ENCODE data around the gene ABCB9. TPM values are rescaled to one million over a fixed set of nuclear protein-coding genes. Genes with fewer than 3 reads are reported as not detected.

The ABCB9 gene
- total and polyA plus RNA-seq, 4 donors: 12.5 to 24.4 (median 16.0) TPM

DNA sequence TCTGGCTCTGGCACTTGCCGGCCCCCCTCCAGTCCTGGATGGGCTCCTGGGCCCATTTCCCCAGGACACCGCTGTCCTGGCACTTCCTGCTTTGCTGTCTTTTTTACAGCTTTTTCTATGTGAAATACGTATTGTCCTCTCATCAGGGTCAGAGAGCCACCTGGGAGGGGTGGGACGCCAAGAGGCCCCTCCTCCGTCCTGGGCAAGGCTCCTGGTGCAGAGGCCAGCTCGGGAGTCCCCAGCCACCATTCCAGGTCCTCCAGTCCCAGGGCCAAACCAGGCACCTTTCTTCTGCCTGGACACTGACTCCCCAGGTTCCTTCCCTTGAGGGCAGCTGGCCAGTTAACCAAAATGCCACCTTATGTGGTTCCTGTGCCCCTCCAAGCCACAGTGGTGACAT is 37.0 kb upstream of the ABCB9 start:
- H3K27me3 ChIP-seq (ENCODE audit: control insufficient read depth, insufficient read depth, low read length): no peaks in the 10 kb centered on the region
- peaks cover 5% of the 10 kb centered on the region for H3K4me1 ChIP-seq (ENCODE audit: control insufficient read depth, insufficient read depth, low read length)
- H3K4me3 ChIP-seq (ENCODE audit: low read depth, low read length): no peak overlapping the region
- WGBS (ENCODE audit: insufficient coverage): 61% methylated on average over 6 of the region's 6 CpGs
- peaks cover 64% of the 10 kb centered on the region for H3K36me3 ChIP-seq (ENCODE audit: control insufficient read depth, insufficient read depth, low read length)
- no peaks in the 10 kb centered on the region for H3K9me3 ChIP-seq (ENCODE audit: control insufficient read depth, insufficient read depth, low read length)
- no peak overlapping the region for H3K27ac ChIP-seq (ENCODE audit: low read depth, low read length)
- no peak for DNase-seq (ENCODE audit: low read depth in 4 of 6, low spot score in 6 of 6)

DNA sequence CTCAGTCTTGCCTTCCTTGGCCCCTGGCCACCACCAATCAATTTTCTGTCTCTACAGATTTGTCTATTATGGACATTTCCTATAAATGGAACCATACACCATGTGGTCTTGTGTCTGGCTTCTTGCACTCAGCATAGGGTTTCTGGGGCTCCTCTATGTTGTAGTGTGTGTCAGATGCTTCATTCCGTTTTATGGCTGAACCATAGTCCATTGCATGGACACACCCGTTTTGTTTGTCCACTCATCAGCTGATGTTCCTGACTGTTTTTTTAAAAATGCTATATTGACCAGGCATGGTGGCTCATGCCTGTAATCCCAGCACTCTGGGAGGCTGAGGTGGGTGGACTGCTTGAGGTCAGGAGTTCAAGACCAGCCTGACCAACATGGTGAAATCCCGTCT is 35.2 kb upstream of the ABCB9 start:
- Histone ChIP-seq H3K4me3 (ENCODE audit: low read depth, low read length) (no peak overlapping the region), H3K36me3 (ENCODE audit: control insufficient read depth, insufficient read depth, low read length) (peaks cover 72% of the 10 kb centered on the region)

DNA sequence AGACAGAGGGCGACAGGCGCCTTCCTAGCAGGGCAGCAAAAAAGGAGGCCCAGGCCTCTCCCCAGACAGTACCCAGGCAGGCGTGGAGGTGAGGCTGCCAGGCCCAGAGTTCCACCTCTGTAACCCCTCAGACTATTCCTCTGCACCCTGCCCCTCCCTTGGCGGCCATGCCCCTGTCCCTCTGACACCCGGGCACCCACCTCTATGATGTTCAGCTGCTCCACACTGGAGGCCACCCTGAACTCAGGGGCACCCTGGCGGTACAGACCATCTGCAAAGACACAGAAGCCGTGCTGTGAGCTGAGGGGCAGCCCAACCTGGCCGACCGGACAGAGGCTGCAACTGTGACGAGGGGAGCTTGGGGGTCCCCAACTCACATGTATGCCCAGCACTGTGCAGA is 34.3 kb upstream of the ABCB9 start:
- H3K36me3 ChIP-seq (ENCODE audit: control insufficient read depth, insufficient read depth, low read length): peaks cover 81% of the 10 kb centered on the region
- DNase-seq (ENCODE audit: low read depth in 4 of 6, low spot score in 6 of 6): no peak
- H3K27ac ChIP-seq (ENCODE audit: low read depth, low read length): no peak overlapping the region
- peaks cover 5% of the 10 kb centered on the region for H3K4me1 ChIP-seq (ENCODE audit: control insufficient read depth, insufficient read depth, low read length)
- H3K9me3 ChIP-seq (ENCODE audit: control insufficient read depth, insufficient read depth, low read length): no peaks in the 10 kb centered on the region
- H3K4me3 ChIP-seq (ENCODE audit: low read depth, low read length): no peak overlapping the region
- no peaks in the 10 kb centered on the region for H3K27me3 ChIP-seq (ENCODE audit: control insufficient read depth, insufficient read depth, low read length)
- 92% methylated on average over 10 of the region's 10 CpGs for WGBS (ENCODE audit: insufficient coverage)

More for the DNA sequence above, 35.2 kb upstream of the ABCB9 start:
- H3K4me1 ChIP-seq (ENCODE audit: control insufficient read depth, insufficient read depth, low read length): peaks cover 5% of the 10 kb centered on the region
- H3K27me3 ChIP-seq (ENCODE audit: control insufficient read depth, insufficient read depth, low read length): no peaks in the 10 kb centered on the region
- no peaks in the 10 kb centered on the region for H3K9me3 ChIP-seq (ENCODE audit: control insufficient read depth, insufficient read depth, low read length)
- no CpG with 5 or more reads among the region's 3 CpGs for WGBS (ENCODE audit: insufficient coverage)
- DNase-seq (ENCODE audit: low read depth in 4 of 6, low spot score in 6 of 6): no peak
- H3K27ac ChIP-seq (ENCODE audit: low read depth, low read length): no peak overlapping the region

DNA sequence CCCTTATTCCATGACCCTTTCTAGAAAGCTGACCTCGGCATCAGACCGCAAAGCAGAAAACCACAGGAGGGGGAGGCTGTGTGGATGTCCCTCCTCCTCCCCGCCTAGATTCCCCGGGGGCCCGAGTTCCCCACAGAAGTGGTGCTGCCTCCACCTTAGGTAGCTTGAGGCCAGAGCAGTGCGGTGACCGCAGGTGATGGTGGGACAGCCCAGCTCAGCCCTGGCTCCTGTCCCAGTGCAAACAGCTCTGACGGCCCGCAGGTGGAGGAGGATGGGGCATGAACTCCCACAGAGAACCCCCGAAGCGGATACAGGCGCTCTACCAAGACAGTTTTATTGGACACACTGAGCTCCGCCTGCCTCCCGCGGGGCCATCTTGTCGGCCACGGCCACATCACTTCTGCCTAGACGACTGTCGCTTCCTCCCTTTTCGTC is 33.7 kb upstream of the ABCB9 start:
- H3K9me3 ChIP-seq (ENCODE audit: control insufficient read depth, insufficient read depth, low read length): no peaks in the 10 kb centered on the region
- no peak for DNase-seq (ENCODE audit: low read depth in 4 of 6, low spot score in 6 of 6)
- H3K27ac ChIP-seq (ENCODE audit: low read depth, low read length): no peak overlapping the region
- H3K27me3 ChIP-seq (ENCODE audit: control insufficient read depth, insufficient read depth, low read length): no peaks in the 10 kb centered on the region
- H3K4me3 ChIP-seq (ENCODE audit: low read depth, low read length): no peak overlapping the region
- peaks cover 5% of the 10 kb centered on the region for H3K4me1 ChIP-seq (ENCODE audit: control insufficient read depth, insufficient read depth, low read length)
- H3K36me3 ChIP-seq (ENCODE audit: control insufficient read depth, insufficient read depth, low read length): peaks cover 81% of the 10 kb centered on the region
- 63% methylated on average over 16 of the region's 20 CpGs for WGBS (ENCODE audit: insufficient coverage)

DNA sequence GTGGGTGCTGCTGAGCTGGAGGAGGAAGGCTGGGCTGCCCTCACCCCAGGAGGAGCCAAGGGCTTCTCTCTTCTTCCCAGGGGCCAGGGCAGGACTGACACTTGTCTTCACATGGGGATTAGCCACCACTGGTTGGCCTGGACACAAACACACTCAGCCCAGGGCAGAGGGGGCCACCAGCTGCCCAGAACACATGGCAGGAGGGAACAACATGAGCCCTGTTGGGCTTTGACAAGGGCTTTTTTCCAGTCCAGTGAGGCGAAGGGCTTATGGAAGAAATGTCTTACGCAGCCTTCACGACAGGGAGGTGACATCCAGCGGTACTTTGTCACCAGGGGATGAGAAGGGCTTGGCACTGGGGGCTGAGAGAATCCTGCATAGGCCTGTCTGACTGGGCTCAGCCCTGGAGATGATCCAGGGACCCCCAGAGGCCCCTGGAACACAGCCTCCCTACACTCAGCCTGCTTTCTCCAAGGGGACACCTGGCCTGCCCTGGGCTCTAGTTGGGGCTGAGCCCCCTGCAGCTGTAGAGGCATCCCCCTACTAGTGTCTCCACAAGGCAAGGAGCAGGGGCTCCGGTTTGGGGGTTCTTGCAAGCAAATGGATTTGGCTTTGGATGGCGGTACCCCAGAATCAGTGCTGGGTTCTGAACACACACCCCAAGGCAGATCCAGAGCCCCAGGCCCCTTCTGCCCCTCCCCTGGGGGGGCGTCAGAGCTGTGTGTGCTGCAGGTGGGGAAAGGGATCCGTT is 33.1 kb upstream of the ABCB9 start:
- Histone ChIP-seq H3K4me1 (ENCODE audit: control insufficient read depth, insufficient read depth, low read length) (peaks cover 5% of the 10 kb centered on the region), H3K27me3 (ENCODE audit: control insufficient read depth, insufficient read depth, low read length) (no peaks in the 10 kb centered on the region), H3K27ac (ENCODE audit: low read depth, low read length) (no peak overlapping the region), H3K4me3 (ENCODE audit: low read depth, low read length) (no peak overlapping the region), H3K9me3 (ENCODE audit: control insufficient read depth, insufficient read depth, low read length) (no peaks in the 10 kb centered on the region), H3K36me3 (ENCODE audit: control insufficient read depth, insufficient read depth, low read length) (peaks cover 81% of the 10 kb centered on the region)
- 82% methylated on average over 6 of the region's 8 CpGs for WGBS (ENCODE audit: insufficient coverage)
- DNase-seq (ENCODE audit: low read depth in 4 of 6, low spot score in 6 of 6): no peak

DNA sequence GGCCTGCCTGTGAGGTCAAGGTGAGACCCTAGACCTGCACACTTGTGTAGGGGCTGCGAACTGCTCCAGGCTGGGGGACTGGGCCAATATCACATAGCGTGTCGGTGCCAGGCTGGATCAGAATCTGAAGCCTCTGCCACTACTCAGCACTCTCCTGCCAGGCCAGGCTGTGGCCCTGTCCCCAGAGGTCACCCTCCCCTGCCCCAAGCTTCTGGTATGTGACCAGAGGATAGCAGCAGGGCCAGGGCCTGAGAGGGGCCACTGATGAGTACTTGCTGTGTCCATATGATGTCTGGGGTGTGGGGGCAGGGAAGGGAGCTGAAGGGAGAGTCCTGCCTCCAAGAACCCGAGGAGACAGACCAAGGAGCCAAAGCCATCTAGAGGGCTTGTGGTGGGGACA is 32.1 kb upstream of the ABCB9 start:
- no peaks in the 10 kb centered on the region for H3K9me3 ChIP-seq (ENCODE audit: control insufficient read depth, insufficient read depth, low read length)
- H3K4me3 ChIP-seq (ENCODE audit: low read depth, low read length): no peak overlapping the region
- DNase-seq (ENCODE audit: low read depth in 4 of 6, low spot score in 6 of 6): no peak
- WGBS (ENCODE audit: insufficient coverage): 86% methylated on average over 4 of the region's 4 CpGs
- H3K27me3 ChIP-seq (ENCODE audit: control insufficient read depth, insufficient read depth, low read length): no peaks in the 10 kb centered on the region
- H3K36me3 ChIP-seq (ENCODE audit: control insufficient read depth, insufficient read depth, low read length): peaks cover 77% of the 10 kb centered on the region
- H3K4me1 ChIP-seq (ENCODE audit: control insufficient read depth, insufficient read depth, low read length): peaks cover 5% of the 10 kb centered on the region
- no peak overlapping the region for H3K27ac ChIP-seq (ENCODE audit: low read depth, low read length)

DNA sequence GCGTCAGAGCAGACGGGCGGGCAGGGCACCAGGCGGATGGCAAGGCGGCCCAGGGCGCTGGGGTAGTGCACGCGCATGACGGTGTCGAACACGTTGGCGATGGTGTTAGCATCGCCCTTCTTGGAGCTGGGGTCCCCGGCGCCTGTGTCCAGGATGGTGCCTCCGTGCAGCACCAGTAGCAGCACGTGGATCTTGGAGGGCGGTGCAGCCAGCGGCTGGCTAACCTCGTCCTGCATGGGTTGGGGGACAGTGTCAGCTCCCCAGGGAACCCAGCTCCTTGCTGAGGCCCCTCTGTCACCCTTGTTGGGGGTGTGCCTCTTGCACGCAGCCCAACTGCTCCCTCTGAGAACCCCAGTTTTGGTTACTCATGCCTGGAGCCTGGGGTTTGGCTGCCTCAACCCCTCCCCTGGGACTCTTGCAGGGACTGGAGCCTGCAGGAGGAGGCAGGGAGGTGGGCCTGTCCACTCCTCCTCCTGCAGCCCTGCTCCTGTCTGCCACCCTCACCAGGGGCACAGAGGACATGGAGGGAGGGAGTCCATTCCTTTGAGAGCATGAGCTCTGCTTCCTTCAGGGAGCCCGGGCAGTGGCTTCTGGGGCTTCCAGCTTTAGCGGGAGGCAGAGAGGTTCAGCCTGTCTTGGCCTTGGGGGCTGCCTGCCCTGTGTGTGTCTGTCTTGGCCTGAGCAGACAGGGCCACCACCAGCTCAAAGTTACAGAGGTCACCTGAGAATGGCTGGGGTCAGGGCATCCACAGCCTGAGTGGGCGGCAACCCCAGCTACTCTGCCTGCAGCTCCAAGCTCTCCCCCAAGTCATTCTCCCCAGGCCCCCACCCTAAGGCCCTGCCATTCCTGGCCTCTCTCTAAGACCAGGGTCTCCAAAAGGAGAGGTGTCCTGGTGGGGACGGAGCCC is 31.3 kb upstream of the ABCB9 start:
- 93% methylated on average over 25 of the region's 25 CpGs for WGBS (ENCODE audit: insufficient coverage)
- Histone ChIP-seq H3K36me3 (ENCODE audit: control insufficient read depth, insufficient read depth, low read length) (peaks cover 74% of the 10 kb centered on the region), H3K4me1 (ENCODE audit: control insufficient read depth, insufficient read depth, low read length) (peaks cover 5% of the 10 kb centered on the region), H3K27me3 (ENCODE audit: control insufficient read depth, insufficient read depth, low read length) (no peaks in the 10 kb centered on the region), H3K4me3 (ENCODE audit: low read depth, low read length) (no peak overlapping the region), H3K9me3 (ENCODE audit: control insufficient read depth, insufficient read depth, low read length) (no peaks in the 10 kb centered on the region), H3K27ac (ENCODE audit: low read depth, low read length) (no peak overlapping the region)
- no peak for DNase-seq (ENCODE audit: low read depth in 4 of 6, low spot score in 6 of 6)

DNA sequence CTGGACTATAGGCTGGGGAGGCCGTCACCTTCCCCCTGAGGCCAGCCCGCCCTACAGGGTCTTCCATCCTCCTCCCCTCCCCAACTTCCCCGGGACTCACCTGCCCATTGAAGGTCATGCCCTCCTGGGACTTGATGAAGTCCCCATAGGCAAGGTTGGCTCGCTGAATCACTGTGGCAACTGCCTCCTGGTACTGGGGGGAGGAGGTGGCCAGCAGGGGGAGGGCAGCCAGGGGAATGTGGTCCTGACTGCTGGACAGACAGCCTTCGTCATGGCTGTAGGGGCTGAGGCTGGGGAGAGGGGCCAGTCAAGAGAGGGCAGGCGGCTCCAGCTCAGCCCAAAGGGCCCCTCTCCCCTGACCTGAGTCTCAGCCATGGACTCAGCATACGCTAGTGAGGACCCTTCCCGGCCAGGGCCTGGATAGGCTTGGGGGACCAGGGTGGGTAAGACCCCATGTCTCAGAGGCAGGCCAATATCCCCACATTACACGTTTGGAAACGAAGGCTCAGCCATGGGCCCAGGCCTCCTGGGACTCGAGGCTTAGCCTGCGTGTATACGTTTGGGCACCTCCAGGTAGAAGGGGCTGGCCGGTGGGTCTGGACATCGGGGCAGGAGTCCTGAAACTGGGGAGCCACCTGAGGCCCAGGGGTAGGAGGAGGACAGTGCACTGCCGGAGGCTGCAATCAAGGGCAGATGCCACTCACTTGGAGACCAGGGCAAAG is 30.5 kb upstream of the ABCB9 start:
- no peak for DNase-seq (ENCODE audit: low read depth in 4 of 6, low spot score in 6 of 6)
- Histone ChIP-seq H3K4me1 (ENCODE audit: control insufficient read depth, insufficient read depth, low read length) (peaks cover 5% of the 10 kb centered on the region), H3K27me3 (ENCODE audit: control insufficient read depth, insufficient read depth, low read length) (no peaks in the 10 kb centered on the region), H3K36me3 (ENCODE audit: control insufficient read depth, insufficient read depth, low read length) (peaks cover 82% of the 10 kb centered on the region), H3K9me3 (ENCODE audit: control insufficient read depth, insufficient read depth, low read length) (no peaks in the 10 kb centered on the region), H3K4me3 (ENCODE audit: low read depth, low read length) (no peak overlapping the region), H3K27ac (ENCODE audit: low read depth, low read length) (no peak overlapping the region)
- WGBS (ENCODE audit: insufficient coverage): 92% methylated on average over 13 of the region's 16 CpGs

DNA sequence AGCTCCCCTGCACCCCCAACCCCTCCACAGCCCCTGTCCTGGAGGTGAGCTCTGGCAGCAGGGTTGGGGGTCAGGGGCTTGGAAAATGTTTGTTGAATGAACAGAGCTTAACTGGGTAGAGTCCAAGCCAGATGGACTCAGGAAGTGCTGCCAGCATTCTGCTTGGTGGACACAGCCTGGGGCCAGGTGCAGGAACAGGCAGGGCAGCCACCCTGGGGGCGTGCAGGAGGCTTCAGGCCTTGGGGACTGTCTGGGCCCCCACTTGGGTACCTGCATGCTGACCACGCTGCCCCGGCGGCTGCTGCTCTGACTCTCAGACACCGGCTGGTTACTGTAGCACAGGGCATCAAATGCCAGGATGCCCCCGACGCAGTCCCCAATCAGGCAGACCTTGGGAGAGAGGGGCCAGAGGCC is 29.9 kb upstream of the ABCB9 start:
- no peak for DNase-seq (ENCODE audit: low read depth in 4 of 6, low spot score in 6 of 6)
- H3K4me1 ChIP-seq (ENCODE audit: control insufficient read depth, insufficient read depth, low read length): peaks cover 5% of the 10 kb centered on the region
- H3K27ac ChIP-seq (ENCODE audit: low read depth, low read length): no peak overlapping the region
- H3K36me3 ChIP-seq (ENCODE audit: control insufficient read depth, insufficient read depth, low read length): peaks cover 87% of the 10 kb centered on the region
- no peaks in the 10 kb centered on the region for H3K27me3 ChIP-seq (ENCODE audit: control insufficient read depth, insufficient read depth, low read length)
- H3K9me3 ChIP-seq (ENCODE audit: control insufficient read depth, insufficient read depth, low read length): no peaks in the 10 kb centered on the region
- H3K4me3 ChIP-seq (ENCODE audit: low read depth, low read length): no peak overlapping the region
- WGBS (ENCODE audit: insufficient coverage): 97% methylated on average over 7 of the region's 7 CpGs
